ENCODE data around the gene PSMC3IP. TPM values are rescaled to one million over a fixed set of nuclear protein-coding genes. Genes with fewer than 3 reads are reported as not detected.

Gene PSMC3IP
- total and polyA plus RNA-seq, 2 experiments from 2014 or later, result 1.9 to 3.7 TPM

DNA sequence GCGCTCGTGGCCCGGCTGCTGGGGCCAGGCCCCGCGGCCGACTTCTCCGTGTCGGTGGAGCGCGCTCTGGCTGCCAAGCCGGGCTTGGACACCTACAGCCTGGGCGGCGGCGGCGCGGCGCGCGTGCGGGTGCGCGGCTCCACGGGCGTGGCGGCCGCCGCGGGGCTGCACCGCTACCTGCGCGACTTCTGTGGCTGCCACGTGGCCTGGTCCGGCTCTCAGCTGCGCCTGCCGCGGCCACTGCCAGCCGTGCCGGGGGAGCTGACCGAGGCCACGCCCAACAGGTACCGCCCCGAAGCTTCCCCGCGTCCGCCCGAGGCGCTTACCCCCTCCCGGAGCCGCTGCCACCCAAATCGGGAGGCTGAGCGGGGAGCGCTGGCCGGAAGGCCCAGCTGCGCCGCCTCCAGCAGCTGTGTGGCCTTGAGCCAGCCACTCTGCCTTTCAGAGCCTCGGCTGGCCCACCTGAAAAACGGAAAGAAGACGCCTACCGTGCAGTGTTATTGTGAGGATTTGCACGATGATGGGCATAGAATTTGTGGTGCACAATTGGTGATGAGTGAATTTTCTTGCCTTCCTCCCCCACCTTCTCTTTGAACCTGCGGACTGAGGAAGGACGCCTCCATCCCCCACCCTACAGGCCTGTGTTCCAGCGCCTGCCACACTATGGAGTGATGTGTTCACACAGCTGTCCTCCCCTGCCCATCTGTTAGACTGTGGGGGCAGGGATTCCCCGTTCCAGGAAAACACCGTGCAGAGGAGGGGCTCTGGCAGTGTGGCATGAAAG, 41.0 kb downstream of the PSMC3IP start:
- peak; percentile 90 for DNase-seq (ENCODE audit: low spot score)
- Histone ChIP-seq H3K27ac (peak overlapping the region; percentile 77), H3K9me3 (ENCODE audit: low read depth) (no peaks in the 10 kb centered on the region), H4K20me1 (ENCODE audit: insufficient read depth, poor library complexity, severe bottlenecking) (no peaks in the 10 kb centered on the region), H2AFZ (peak overlapping the region; percentile 69), H3K4me1 (ENCODE audit: insufficient read depth) (peaks cover 18% of the 10 kb centered on the region), H3K79me2 (peaks cover 25% of the 10 kb centered on the region), H3K4me3 (peak overlapping the region; percentile 85), H3K36me3 (replicated peaks; ENCODE audit: insufficient read depth, low read depth) (no peaks in the 10 kb centered on the region), H3K4me2 (peak overlapping the region; percentile 99), H3K9me2 (replicated peaks; ENCODE audit: insufficient read depth) (no peaks in the 10 kb centered on the region), H3K27me3 (no peaks in the 10 kb centered on the region)
- 3% methylated on average over 31 of the region's 65 CpGs for WGBS (ENCODE audit: low lambda C conversion rate, missing lambda C conversion rate)
- TF ChIP-seq EZH2 (IDR thresholded peaks at IDR 0.05; ENCODE audit: borderline replicate concordance) (no peak), EZH2phosphoT487 (IDR thresholded peaks at IDR 0.05; ENCODE audit: low read depth, severe bottlenecking, unreplicated experiment) (no peak)
- TF ChIP-seq, protein P1, sequence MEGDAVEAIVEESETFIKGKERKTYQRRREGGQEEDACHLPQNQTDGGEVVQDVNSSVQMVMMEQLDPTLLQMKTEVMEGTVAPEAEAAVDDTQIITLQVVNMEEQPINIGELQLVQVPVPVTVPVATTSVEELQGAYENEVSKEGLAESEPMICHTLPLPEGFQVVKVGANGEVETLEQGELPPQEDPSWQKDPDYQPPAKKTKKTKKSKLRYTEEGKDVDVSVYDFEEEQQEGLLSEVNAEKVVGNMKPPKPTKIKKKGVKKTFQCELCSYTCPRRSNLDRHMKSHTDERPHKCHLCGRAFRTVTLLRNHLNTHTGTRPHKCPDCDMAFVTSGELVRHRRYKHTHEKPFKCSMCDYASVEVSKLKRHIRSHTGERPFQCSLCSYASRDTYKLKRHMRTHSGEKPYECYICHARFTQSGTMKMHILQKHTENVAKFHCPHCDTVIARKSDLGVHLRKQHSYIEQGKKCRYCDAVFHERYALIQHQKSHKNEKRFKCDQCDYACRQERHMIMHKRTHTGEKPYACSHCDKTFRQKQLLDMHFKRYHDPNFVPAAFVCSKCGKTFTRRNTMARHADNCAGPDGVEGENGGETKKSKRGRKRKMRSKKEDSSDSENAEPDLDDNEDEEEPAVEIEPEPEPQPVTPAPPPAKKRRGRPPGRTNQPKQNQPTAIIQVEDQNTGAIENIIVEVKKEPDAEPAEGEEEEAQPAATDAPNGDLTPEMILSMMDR (IDR thresholded peaks at IDR 0.05; ENCODE audit: poor library complexity), result no peak

DNA sequence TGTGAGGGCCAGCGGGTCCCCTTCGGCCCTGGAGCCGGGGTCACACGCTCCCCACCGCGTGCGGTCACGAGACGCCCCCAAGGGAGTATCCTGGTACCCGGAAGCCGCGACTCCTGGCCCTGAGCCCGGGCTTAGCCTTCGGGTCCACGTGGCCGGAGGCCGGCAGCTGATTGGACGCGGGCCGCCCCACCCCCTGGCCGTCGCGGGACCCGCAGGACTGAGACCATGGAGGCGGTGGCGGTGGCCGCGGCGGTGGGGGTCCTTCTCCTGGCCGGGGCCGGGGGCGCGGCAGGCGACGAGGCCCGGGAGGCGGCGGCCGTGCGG, 41.5 kb downstream of the PSMC3IP start, which contains the start of gene NAGLU:
Gene NAGLU, plus strand, starts transcription at position 194 of the 324 bp plus-strand sequence. Its CDS starts 32 bp downstream, at position 226.
- Histone ChIP-seq H3K79me2 (peaks cover 25% of the 10 kb centered on the region), H3K27ac (peak within 1 kb of the TSS; percentile 77), H3K9me3 (ENCODE audit: low read depth) (no peaks in the 10 kb centered on the region), H3K9me2 (replicated peaks; ENCODE audit: insufficient read depth) (no peaks in the 10 kb centered on the region), H3K36me3 (replicated peaks; ENCODE audit: insufficient read depth, low read depth) (no peaks in the 10 kb centered on the region), H3K27me3 (no peaks in the 10 kb centered on the region), H2AFZ (peak within 1 kb of the TSS; percentile 69), H3K4me2 (peak within 1 kb of the TSS; percentile 99), H3K4me3 (peak within 1 kb of the TSS; percentile 85), H4K20me1 (ENCODE audit: insufficient read depth, poor library complexity, severe bottlenecking) (no peaks in the 10 kb centered on the region), H3K4me1 (ENCODE audit: insufficient read depth) (peaks cover 22% of the 10 kb centered on the region)
- 1% methylated on average over 22 of the region's 40 CpGs for WGBS (ENCODE audit: low lambda C conversion rate, missing lambda C conversion rate)
- TF ChIP-seq EZH2phosphoT487 (IDR thresholded peaks at IDR 0.05; ENCODE audit: low read depth, severe bottlenecking, unreplicated experiment), result no peak
- no peak for TF ChIP-seq EZH2 (IDR thresholded peaks at IDR 0.05; ENCODE audit: borderline replicate concordance)
- TF ChIP-seq, protein P1 (IDR thresholded peaks at IDR 0.05; ENCODE audit: poor library complexity), result no peak
- peak; percentile 96 for DNase-seq (ENCODE audit: low spot score)

DNA sequence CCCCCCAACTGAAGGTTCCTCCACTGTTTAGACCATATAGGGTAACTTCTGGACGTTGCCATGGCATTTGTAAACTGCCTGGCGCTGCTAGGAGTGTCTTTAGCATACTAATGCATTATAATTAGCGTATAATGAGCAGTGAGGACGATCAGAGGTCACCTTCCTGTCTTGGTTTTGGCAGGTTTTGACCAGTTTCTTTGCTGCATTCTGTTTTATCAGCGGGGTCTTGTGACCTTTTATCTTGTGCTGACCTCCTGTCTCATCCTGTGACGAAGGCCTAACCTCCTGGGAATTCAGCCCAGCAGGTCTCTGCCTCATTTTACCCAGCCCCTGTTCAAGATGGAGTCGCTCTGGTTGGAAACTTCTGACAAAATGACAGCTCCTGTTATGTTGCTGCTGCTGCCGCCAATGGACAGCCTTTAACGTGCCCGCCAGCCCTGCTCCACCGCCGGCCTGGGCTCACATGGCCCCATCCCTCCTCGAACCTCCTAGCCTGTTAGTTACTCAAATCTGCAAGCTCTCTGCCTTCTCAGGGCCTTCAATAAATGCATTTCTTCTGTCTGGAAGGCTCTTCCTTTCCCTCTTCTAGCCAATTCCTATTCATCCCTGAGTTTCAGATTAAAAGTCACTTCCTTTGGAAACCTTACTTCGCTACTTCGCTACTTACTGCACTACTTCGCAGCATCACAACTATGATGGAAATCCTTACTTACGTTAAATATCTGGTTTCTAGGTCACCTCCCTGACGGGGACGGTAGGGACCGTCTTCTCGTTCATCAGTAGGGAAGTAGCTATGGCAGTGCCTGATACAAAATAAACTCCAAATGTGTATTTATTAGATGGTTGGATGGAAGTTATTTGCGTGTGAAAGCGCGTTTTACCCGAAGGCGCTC, 42.1 kb downstream of the PSMC3IP start:
- Histone ChIP-seq H3K4me2 (peak overlapping the region; percentile 70), H3K27me3 (no peaks in the 10 kb centered on the region), H3K27ac (peak overlapping the region; percentile 77), H3K9me3 (ENCODE audit: low read depth) (no peaks in the 10 kb centered on the region), H3K9me2 (replicated peaks; ENCODE audit: insufficient read depth) (no peaks in the 10 kb centered on the region), H3K36me3 (replicated peaks; ENCODE audit: insufficient read depth, low read depth) (no peaks in the 10 kb centered on the region), H3K79me2 (peaks cover 25% of the 10 kb centered on the region), H4K20me1 (ENCODE audit: insufficient read depth, poor library complexity, severe bottlenecking) (no peaks in the 10 kb centered on the region), H3K4me3 (peak overlapping the region; percentile 13), H2AFZ (peak overlapping the region; percentile 61), H3K4me1 (ENCODE audit: insufficient read depth) (peaks cover 24% of the 10 kb centered on the region)
- no peak for DNase-seq (ENCODE audit: low spot score)
- TF ChIP-seq, protein P1 (IDR thresholded peaks at IDR 0.05; ENCODE audit: poor library complexity), result no peak
- no peak for TF ChIP-seq EZH2 (IDR thresholded peaks at IDR 0.05; ENCODE audit: borderline replicate concordance)
- no peak for TF ChIP-seq EZH2phosphoT487 (IDR thresholded peaks at IDR 0.05; ENCODE audit: low read depth, severe bottlenecking, unreplicated experiment)
- 52% methylated on average over 26 of the region's 26 CpGs for WGBS (ENCODE audit: low lambda C conversion rate, missing lambda C conversion rate)

Measured in hepatocyte (in vitro differentiated cells).